ENCODE measurements around the gene PRDM16. TPM values are rescaled to one million over a fixed set of nuclear protein-coding genes. Genes with fewer than 3 reads are reported as not detected.

Gene PRDM16
- polyA plus RNA-seq, 2 of the 4 experiments (the other 2 are of a cell fraction) = 0.03 to 0.35 TPM

- ATAC-seq = no peak
- ChIA-PET CTCF (no interaction called here), POLR2A (no interaction called here)
- Histone ChIP-seq H3K4me1 (no peaks in the 10 kb centered on the region), H3K4me2 (no peak overlapping the region), H3K4me3 (no peak overlapping the region), H3K27ac (no peak overlapping the region), H3K9me3 (no peaks in the 10 kb centered on the region)
- no peak for FAIRE-seq
- WGBS (ENCODE audit: missing lambda C conversion rate) = 29% methylated on average over 1 of the region's 25 CpGs
- no peak for TF ChIP-seq RCOR1 (IDR thresholded peaks at IDR 0.05; ENCODE audit: low read depth, low read length)
- TF ChIP-seq POLR2A (IDR thresholded peaks at IDR 0.05; ENCODE audit: low read length) = no peak
- no peak for TF ChIP-seq ZFP36 (IDR thresholded peaks at IDR 0.05; ENCODE audit: borderline replicate concordance, partially characterized antibody)
- no peak for TF ChIP-seq EHMT2 (IDR thresholded peaks at IDR 0.05; ENCODE audit: low read depth)
- no peak for TF ChIP-seq CEBPB (IDR thresholded peaks at IDR 0.05)
- TF ChIP-seq RAD21 (conservative IDR thresholded peaks at IDR 0.05 in 1 of 2, IDR thresholded peaks at IDR 0.05 in 1 of 2) = no peak
- TF ChIP-seq CHD4 (IDR thresholded peaks at IDR 0.05; ENCODE audit: borderline replicate concordance) = no peak
- TF ChIP-seq SREBF2 (IDR thresholded peaks at IDR 0.05) = no peak
- no peak for TF ChIP-seq CBX8 (IDR thresholded peaks at IDR 0.05)
- no peak for TF ChIP-seq HOXA7 (CRISPR knock-in tag; IDR thresholded peaks at IDR 0.05)
- no peak for TF ChIP-seq PBX3 (IDR thresholded peaks at IDR 0.05)
- no peak for TF ChIP-seq USF2 (IDR thresholded peaks at IDR 0.05)
- TF ChIP-seq CTCF (IDR thresholded peaks at IDR 0.05) = no peak
- no peak for TF ChIP-seq RFX5 (IDR thresholded peaks at IDR 0.05)
- TF ChIP-seq JUNB (IDR thresholded peaks at IDR 0.05) = no peak
- no peak for TF ChIP-seq MAZ (IDR thresholded peaks at IDR 0.05; ENCODE audit: borderline replicate concordance, low read depth, low read length)
- no peak for TF ChIP-seq KDM1A (IDR thresholded peaks at IDR 0.05; ENCODE audit: low read depth)
- TF ChIP-seq HMGXB4 (CRISPR knock-in tag; IDR thresholded peaks at IDR 0.05; ENCODE audit: borderline replicate concordance) = no peak
- TF ChIP-seq ZSCAN20 (CRISPR knock-in tag; IDR thresholded peaks at IDR 0.05) = no peak
- no peak for TF ChIP-seq NPAS2 (CRISPR knock-in tag; IDR thresholded peaks at IDR 0.05; ENCODE audit: borderline replicate concordance)
- no peak for DNase-seq (ENCODE audit: low read depth in 1 of 2, low spot score in 1 of 2)
Measured at GRCh38 chr1:3357526-3358297, 288.7 kb downstream of the PRDM16 start.

GRCh38 chr1:3359351-3359750 lies 290.3 kb downstream of the PRDM16 start:
- WGBS (ENCODE audit: missing lambda C conversion rate) = 34% methylated on average over 8 of the region's 10 CpGs
- H3K4me3 ChIP-seq = no peak overlapping the region
- ChIA-PET CTCF (no interaction called here), POLR2A (no interaction called here)
- H3K9me3 ChIP-seq = no peaks in the 10 kb centered on the region
- no peak overlapping the region for H3K4me2 ChIP-seq
- H3K4me1 ChIP-seq = no peaks in the 10 kb centered on the region
- DNase-seq (ENCODE audit: low read depth in 1 of 2, low spot score in 1 of 2) = no peak
- no peak for FAIRE-seq
- H3K27ac ChIP-seq = no peak overlapping the region
- no peak for ATAC-seq
- no peak for TF ChIP-seq TP53 (CRISPR knock-in tag; IDR thresholded peaks at IDR 0.05)
- no peak for TF ChIP-seq MAFK (IDR thresholded peaks at IDR 0.05; ENCODE audit: partially characterized antibody)
- TF ChIP-seq ZFP36 (IDR thresholded peaks at IDR 0.05; ENCODE audit: borderline replicate concordance, partially characterized antibody) = no peak
- no peak for TF ChIP-seq CBX8 (IDR thresholded peaks at IDR 0.05)
- TF ChIP-seq USF2 (IDR thresholded peaks at IDR 0.05) = no peak
- no peak for TF ChIP-seq NFE2L2 (conservative IDR thresholded peaks at IDR 0.05; ENCODE audit: low read length)
- TF ChIP-seq HOXA7 (CRISPR knock-in tag; IDR thresholded peaks at IDR 0.05) = no peak
- no peak for TF ChIP-seq CEBPB (IDR thresholded peaks at IDR 0.05)
- no peak for TF ChIP-seq CBX2 (IDR thresholded peaks at IDR 0.05; ENCODE audit: borderline replicate concordance, low read depth)
- no peak for TF ChIP-seq REST (IDR thresholded peaks at IDR 0.05)
- no peak for TF ChIP-seq JUN (IDR thresholded peaks at IDR 0.05)

Data from A549 (cell line).